HEK293 (cell line): ENCODE results near the gene GOLT1B.

ENCODE experiments used
- MZF1 ChIP-seq: fragments of 450-650 bp; formaldehyde crosslinking; IDR thresholded peaks from 2 replicates; pipeline ENCODE4 v1.5.1; 2017; ENCODE audit warnings: missing biosample characterization, missing genetic modification characterization, borderline replicate concordance
- PRDM2 ChIP-seq: fragments of 450-650 bp; formaldehyde crosslinking; IDR thresholded peaks from 2 replicates; pipeline ENCODE4 v1.5.1; 2016; ENCODE audit warnings: missing biosample characterization, missing genetic modification characterization, borderline replicate concordance
- SP3 ChIP-seq: fragments of 450-650 bp; formaldehyde crosslinking; IDR thresholded peaks from 2 replicates; pipeline ENCODE4 v1.5.1; 2016; ENCODE audit warnings: missing biosample characterization, missing genetic modification characterization
- YY2 ChIP-seq: fragments of 450-650 bp; formaldehyde crosslinking; IDR thresholded peaks from 2 replicates; pipeline ENCODE4 v1.5.1; 2016; ENCODE audit warnings: missing biosample characterization, missing genetic modification characterization
- ZFP37 ChIP-seq: fragments of 450-650 bp; formaldehyde crosslinking; IDR thresholded peaks from 2 replicates; pipeline ENCODE4 v1.5.1; 2016; ENCODE audit warnings: missing biosample characterization, missing genetic modification characterization
- ZNF138 ChIP-seq: fragments of 450-650 bp; formaldehyde crosslinking; IDR thresholded peaks from 2 replicates; pipeline ENCODE4 v1.5.1; 2016; ENCODE audit warnings: missing biosample characterization, missing genetic modification characterization, borderline replicate concordance
- ZNF157 ChIP-seq: fragments of 450-650 bp; formaldehyde crosslinking; IDR thresholded peaks from 2 replicates; pipeline ENCODE4 v1.5.1; 2016; ENCODE audit warnings: missing biosample characterization, missing genetic modification characterization
- ZNF341 ChIP-seq: fragments of 450-650 bp; formaldehyde crosslinking; IDR thresholded peaks from 2 replicates; pipeline ENCODE4; 2016; ENCODE audit warnings: low read depth, missing biosample characterization, missing genetic modification characterization
- ZNF391 ChIP-seq: fragments of 450-650 bp; formaldehyde crosslinking; IDR thresholded peaks from 2 replicates; pipeline ENCODE4 v1.5.1; 2016; ENCODE audit warnings: low read depth, missing biosample characterization, missing genetic modification characterization, borderline replicate concordance
- ZNF423 ChIP-seq: fragments of 450-650 bp; formaldehyde crosslinking; IDR thresholded peaks from 2 replicates; pipeline ENCODE4 v1.5.1; 2016; ENCODE audit warnings: missing biosample characterization, missing genetic modification characterization
- ZNF560 ChIP-seq: fragments of 450-650 bp; formaldehyde crosslinking; IDR thresholded peaks from 2 replicates; pipeline ENCODE4 v1.5.1; 2017; ENCODE audit warnings: missing biosample characterization, missing genetic modification characterization, borderline replicate concordance
- ZNF571 ChIP-seq: fragments of 450-650 bp; formaldehyde crosslinking; IDR thresholded peaks from 2 replicates; pipeline ENCODE4 v1.5.0; 2017; ENCODE audit warnings: missing biosample characterization, missing genetic modification characterization
- ZNF610 ChIP-seq: fragments of 450-650 bp; formaldehyde crosslinking; IDR thresholded peaks from 2 replicates; pipeline ENCODE4 v1.5.1; 2016; ENCODE audit warnings: missing biosample characterization, missing genetic modification characterization, borderline replicate concordance
- ZNF704 ChIP-seq: fragments of 450-650 bp; formaldehyde crosslinking; IDR thresholded peaks from 2 replicates; pipeline ENCODE4 v1.5.1; 2016; ENCODE audit warnings: missing biosample characterization, missing genetic modification characterization
- ZNF707 ChIP-seq: fragments of 450-650 bp; formaldehyde crosslinking; IDR thresholded peaks from 2 replicates; pipeline ENCODE4 v1.5.1; 2016; ENCODE audit warnings: missing biosample characterization, missing genetic modification characterization
- ZXDB ChIP-seq: fragments of 450-650 bp; formaldehyde crosslinking; IDR thresholded peaks from 2 replicates; pipeline ENCODE4 v1.5.1; 2016; ENCODE audit warnings: missing biosample characterization, missing genetic modification characterization
- TF ChIP-seq, protein P1 (sequence below): fragments of 450-650 bp; formaldehyde crosslinking; IDR thresholded peaks from 2 replicates; pipeline ENCODE4 v1.5.1; 2016; ENCODE audit warnings: missing biosample characterization, missing genetic modification characterization
- TF ChIP-seq, protein P2 (sequence below): fragments of 450-650 bp; formaldehyde crosslinking; IDR thresholded peaks from 2 replicates; pipeline ENCODE4 v1.5.1; 2016; ENCODE audit warnings: missing biosample characterization, missing genetic modification characterization
- TF ChIP-seq, protein P3 (sequence below): fragments of 450-650 bp; formaldehyde crosslinking; IDR thresholded peaks from 2 replicates; pipeline ENCODE4 v1.5.1; 2017; ENCODE audit warnings: missing biosample characterization, missing genetic modification characterization
- TF ChIP-seq, protein P4 (sequence below): fragments of 450-650 bp; formaldehyde crosslinking; conservative IDR thresholded peaks from 2 replicates; pipeline ENCODE4 v1.5.1; 2016; ENCODE audit warnings: low read depth, missing biosample characterization, missing genetic modification characterization

GOLT1B gene

GRCh38 chr12:21501258-21502163, at the start of gene GOLT1B, which contains the start of gene RECQL (continued):
- TF ChIP-seq ZNF704 (tag by site-specific recombination) (no peak), YY2 (no peak; the same call in 1 of the 2 replicates), ZNF610 (tag by site-specific recombination) (0 out of 2 replicates have a peak, but pooled peaks have one; percentile 25), ZNF157 (tag by site-specific recombination) (no peak), ZNF391 (tag by site-specific recombination) (no peak), ZNF571 (no peak), PRDM2 (tag by site-specific recombination) (no peak), ZXDB (tag by site-specific recombination) (peak; percentile 52; the same call in 1 of the 2 replicates), SP3 (tag by site-specific recombination) (peak; percentile 81), ZNF341 (tag by site-specific recombination) (peak; percentile 58), MZF1 (tag by site-specific recombination) (no peak), ZNF707 (tag by site-specific recombination) (no peak), ZFP37 (tag by site-specific recombination) (peak; percentile 47; the same call in 1 of the 2 replicates), ZNF560 (tag by site-specific recombination) (no peak), ZNF423 (no peak), ZNF138 (no peak)
- TF ChIP-seq, protein P1, sequence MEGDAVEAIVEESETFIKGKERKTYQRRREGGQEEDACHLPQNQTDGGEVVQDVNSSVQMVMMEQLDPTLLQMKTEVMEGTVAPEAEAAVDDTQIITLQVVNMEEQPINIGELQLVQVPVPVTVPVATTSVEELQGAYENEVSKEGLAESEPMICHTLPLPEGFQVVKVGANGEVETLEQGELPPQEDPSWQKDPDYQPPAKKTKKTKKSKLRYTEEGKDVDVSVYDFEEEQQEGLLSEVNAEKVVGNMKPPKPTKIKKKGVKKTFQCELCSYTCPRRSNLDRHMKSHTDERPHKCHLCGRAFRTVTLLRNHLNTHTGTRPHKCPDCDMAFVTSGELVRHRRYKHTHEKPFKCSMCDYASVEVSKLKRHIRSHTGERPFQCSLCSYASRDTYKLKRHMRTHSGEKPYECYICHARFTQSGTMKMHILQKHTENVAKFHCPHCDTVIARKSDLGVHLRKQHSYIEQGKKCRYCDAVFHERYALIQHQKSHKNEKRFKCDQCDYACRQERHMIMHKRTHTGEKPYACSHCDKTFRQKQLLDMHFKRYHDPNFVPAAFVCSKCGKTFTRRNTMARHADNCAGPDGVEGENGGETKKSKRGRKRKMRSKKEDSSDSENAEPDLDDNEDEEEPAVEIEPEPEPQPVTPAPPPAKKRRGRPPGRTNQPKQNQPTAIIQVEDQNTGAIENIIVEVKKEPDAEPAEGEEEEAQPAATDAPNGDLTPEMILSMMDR (tag by site-specific recombination), result no peak
- TF ChIP-seq, protein P2, sequence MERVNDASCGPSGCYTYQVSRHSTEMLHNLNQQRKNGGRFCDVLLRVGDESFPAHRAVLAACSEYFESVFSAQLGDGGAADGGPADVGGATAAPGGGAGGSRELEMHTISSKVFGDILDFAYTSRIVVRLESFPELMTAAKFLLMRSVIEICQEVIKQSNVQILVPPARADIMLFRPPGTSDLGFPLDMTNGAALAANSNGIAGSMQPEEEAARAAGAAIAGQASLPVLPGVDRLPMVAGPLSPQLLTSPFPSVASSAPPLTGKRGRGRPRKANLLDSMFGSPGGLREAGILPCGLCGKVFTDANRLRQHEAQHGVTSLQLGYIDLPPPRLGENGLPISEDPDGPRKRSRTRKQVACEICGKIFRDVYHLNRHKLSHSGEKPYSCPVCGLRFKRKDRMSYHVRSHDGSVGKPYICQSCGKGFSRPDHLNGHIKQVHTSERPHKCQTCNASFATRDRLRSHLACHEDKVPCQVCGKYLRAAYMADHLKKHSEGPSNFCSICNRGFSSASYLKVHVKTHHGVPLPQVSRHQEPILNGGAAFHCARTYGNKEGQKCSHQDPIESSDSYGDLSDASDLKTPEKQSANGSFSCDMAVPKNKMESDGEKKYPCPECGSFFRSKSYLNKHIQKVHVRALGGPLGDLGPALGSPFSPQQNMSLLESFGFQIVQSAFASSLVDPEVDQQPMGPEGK, result peak; percentile 22; the same call in 1 of the 2 replicates
- TF ChIP-seq, protein P3, sequence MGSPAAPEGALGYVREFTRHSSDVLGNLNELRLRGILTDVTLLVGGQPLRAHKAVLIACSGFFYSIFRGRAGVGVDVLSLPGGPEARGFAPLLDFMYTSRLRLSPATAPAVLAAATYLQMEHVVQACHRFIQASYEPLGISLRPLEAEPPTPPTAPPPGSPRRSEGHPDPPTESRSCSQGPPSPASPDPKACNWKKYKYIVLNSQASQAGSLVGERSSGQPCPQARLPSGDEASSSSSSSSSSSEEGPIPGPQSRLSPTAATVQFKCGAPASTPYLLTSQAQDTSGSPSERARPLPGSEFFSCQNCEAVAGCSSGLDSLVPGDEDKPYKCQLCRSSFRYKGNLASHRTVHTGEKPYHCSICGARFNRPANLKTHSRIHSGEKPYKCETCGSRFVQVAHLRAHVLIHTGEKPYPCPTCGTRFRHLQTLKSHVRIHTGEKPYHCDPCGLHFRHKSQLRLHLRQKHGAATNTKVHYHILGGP (tag by site-specific recombination), result no peak
- TF ChIP-seq, protein P4, sequence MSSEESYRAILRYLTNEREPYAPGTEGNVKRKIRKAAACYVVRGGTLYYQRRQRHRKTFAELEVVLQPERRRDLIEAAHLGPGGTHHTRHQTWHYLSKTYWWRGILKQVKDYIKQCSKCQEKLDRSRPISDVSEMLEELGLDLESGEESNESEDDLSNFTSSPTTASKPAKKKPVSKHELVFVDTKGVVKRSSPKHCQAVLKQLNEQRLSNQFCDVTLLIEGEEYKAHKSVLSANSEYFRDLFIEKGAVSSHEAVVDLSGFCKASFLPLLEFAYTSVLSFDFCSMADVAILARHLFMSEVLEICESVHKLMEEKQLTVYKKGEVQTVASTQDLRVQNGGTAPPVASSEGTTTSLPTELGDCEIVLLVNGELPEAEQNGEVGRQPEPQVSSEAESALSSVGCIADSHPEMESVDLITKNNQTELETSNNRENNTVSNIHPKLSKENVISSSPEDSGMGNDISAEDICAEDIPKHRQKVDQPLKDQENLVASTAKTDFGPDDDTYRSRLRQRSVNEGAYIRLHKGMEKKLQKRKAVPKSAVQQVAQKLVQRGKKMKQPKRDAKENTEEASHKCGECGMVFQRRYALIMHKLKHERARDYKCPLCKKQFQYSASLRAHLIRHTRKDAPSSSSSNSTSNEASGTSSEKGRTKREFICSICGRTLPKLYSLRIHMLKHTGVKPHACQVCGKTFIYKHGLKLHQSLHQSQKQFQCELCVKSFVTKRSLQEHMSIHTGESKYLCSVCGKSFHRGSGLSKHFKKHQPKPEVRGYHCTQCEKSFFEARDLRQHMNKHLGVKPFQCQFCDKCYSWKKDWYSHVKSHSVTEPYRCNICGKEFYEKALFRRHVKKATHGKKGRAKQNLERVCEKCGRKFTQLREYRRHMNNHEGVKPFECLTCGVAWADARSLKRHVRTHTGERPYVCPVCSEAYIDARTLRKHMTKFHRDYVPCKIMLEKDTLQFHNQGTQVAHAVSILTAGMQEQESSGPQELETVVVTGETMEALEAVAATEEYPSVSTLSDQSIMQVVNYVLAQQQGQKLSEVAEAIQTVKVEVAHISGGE (tag by site-specific recombination), result peak; percentile 94
